Measurements from ENCODE around the gene DDX10.
"Not testable (repeated sequence)": the region's sequence is repeated elsewhere in the genome, so short reads cannot be mapped to it uniquely, and the experiment has no call there.

Gene DDX10

DNA sequence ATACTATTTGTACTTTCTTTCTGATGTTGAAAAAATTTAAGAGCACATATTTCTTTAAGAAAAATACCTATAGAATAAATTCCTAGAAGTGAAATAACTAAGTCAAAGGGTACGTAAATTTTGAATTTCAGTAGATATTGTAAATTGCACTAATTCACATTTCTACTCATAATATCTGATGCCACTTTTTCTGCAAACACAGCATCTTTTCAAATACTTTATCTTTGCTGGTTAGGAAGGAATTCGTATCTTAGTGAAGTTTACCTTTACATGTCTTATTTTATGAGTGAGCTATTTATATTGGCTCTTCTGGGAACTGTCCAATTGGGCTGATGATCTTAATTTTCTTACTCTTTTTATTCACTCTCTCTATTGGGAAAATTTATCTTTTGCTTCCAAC, 148.2 kb downstream of the DDX10 start:
- Histone ChIP-seq H3K23ac (ENCODE audit: low read length) (no peak overlapping the region), H3K56ac (ENCODE audit: low read length) (no peak overlapping the region), H3K79me2 (ENCODE audit: control insufficient read depth, insufficient read depth, low read length) (no peaks in the 10 kb centered on the region), H3K27ac (ENCODE audit: low read depth, low read length) (no peak overlapping the region), H3K79me1 (ENCODE audit: low read length) (peaks cover 1% of the 10 kb centered on the region), H3K4me2 (ENCODE audit: low read length) (no peak overlapping the region), H2BK120ac (ENCODE audit: low read depth, low read length) (no peak overlapping the region), H2BK15ac (replicated peaks; ENCODE audit: low read depth) (no peak overlapping the region), H3K9ac (ENCODE audit: low read length) (no peak overlapping the region), H3K27me3 (ENCODE audit: insufficient read depth, low read length, poor library complexity) (no peaks in the 10 kb centered on the region), H4K5ac (ENCODE audit: low read length) (no peak overlapping the region), H3K4me1 (ENCODE audit: control insufficient read depth, low read depth, low read length) (peaks cover 2% of the 10 kb centered on the region), H3K36me3 (ENCODE audit: control insufficient read depth, insufficient read depth, low read length) (no peaks in the 10 kb centered on the region), H3K4me3 (ENCODE audit: low read length) (no peak overlapping the region), H2AK5ac (ENCODE audit: low read length) (no peak overlapping the region), H4K8ac (ENCODE audit: low read depth, low read length) (no peak overlapping the region), H3K18ac (ENCODE audit: low read length) (no peak overlapping the region), H3K4ac (ENCODE audit: low read depth, low read length) (no peak overlapping the region), H2BK5ac (ENCODE audit: low read length) (no peak overlapping the region)
- WGBS (ENCODE audit: extremely low coverage, insufficient coverage, low lambda C conversion rate): no CpG with 5 or more reads among the region's 2 CpGs
- DNase-seq: no peak

DNA sequence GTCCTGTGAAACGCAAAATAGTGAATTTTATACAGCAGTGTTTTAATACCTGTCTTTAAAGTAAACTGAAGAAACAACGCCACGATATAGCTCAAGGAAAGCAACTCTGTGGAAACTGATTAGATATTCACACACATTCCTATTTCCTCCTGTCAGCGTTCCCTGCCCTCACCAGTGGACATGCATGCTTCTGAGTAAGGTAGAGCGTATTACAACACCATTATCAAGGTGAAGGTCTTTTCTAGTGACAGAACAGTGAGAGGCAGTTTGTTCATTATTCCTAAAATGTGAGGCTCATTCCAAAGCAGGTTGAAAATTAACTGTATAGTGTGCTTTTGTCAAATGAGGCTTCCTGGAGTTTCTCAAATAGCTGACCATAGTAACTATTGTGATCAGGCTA, 153.1 kb downstream of the DDX10 start:
- no peak overlapping the region for H3K27ac ChIP-seq (ENCODE audit: low read depth, low read length)
- no peak overlapping the region for H3K23ac ChIP-seq (ENCODE audit: low read length)
- H3K79me2 ChIP-seq (ENCODE audit: control insufficient read depth, insufficient read depth, low read length): no peaks in the 10 kb centered on the region
- no peak overlapping the region for H2BK120ac ChIP-seq (ENCODE audit: low read depth, low read length)
- H3K36me3 ChIP-seq (ENCODE audit: control insufficient read depth, insufficient read depth, low read length): no peaks in the 10 kb centered on the region
- no peak overlapping the region for H3K18ac ChIP-seq (ENCODE audit: low read length)
- H3K79me1 ChIP-seq (ENCODE audit: low read length): no peaks in the 10 kb centered on the region
- H3K56ac ChIP-seq (ENCODE audit: low read length): no peak overlapping the region
- no peaks in the 10 kb centered on the region for H3K4me1 ChIP-seq (ENCODE audit: control insufficient read depth, low read depth, low read length)
- no peak overlapping the region for H4K5ac ChIP-seq (ENCODE audit: low read length)
- H4K8ac ChIP-seq (ENCODE audit: low read depth, low read length): no peak overlapping the region
- H3K4ac ChIP-seq (ENCODE audit: low read depth, low read length): no peak overlapping the region
- H2BK15ac ChIP-seq (replicated peaks; ENCODE audit: low read depth): no peak overlapping the region
- no CpG with 5 or more reads among the region's 5 CpGs for WGBS (ENCODE audit: extremely low coverage, insufficient coverage, low lambda C conversion rate)
- no peak overlapping the region for H2BK5ac ChIP-seq (ENCODE audit: low read length)
- H3K4me3 ChIP-seq (ENCODE audit: low read length): no peak overlapping the region
- H3K27me3 ChIP-seq (ENCODE audit: insufficient read depth, low read length, poor library complexity): no peaks in the 10 kb centered on the region
- H2AK5ac ChIP-seq (ENCODE audit: low read length): no peak overlapping the region
- H3K9ac ChIP-seq (ENCODE audit: low read length): no peak overlapping the region
- H3K4me2 ChIP-seq (ENCODE audit: low read length): no peak overlapping the region
- DNase-seq: peak; percentile 15

DNA sequence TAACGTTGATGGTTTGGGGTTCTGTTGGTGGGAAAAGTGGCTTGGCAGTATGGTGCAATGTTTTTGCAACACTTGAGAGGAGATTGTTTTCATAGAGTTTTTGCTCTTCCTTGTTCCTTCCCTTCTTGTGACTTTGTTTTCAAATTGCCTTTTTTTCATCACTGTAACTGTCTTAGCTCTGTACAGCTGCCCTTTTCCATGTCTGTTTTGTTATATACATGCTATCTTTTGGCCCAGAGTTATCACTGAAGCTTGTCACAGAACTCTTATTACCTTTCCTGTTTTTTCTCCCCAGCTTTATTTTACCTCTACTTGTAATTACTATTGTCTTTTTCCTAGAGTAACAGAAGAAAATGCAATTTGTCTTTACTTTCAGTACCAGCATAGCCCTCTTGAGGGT, 154.1 kb downstream of the DDX10 start:
- H3K4me1 ChIP-seq (ENCODE audit: control insufficient read depth, low read depth, low read length): no peaks in the 10 kb centered on the region
- H4K8ac ChIP-seq (ENCODE audit: low read depth, low read length): no peak overlapping the region
- no peak for DNase-seq
- H3K9ac ChIP-seq (ENCODE audit: low read length): no peak overlapping the region
- H2AK5ac ChIP-seq (ENCODE audit: low read length): no peak overlapping the region
- H3K56ac ChIP-seq (ENCODE audit: low read length): no peak overlapping the region
- no peaks in the 10 kb centered on the region for H3K79me2 ChIP-seq (ENCODE audit: control insufficient read depth, insufficient read depth, low read length)
- no peak overlapping the region for H2BK5ac ChIP-seq (ENCODE audit: low read length)
- H3K27ac ChIP-seq (ENCODE audit: low read depth, low read length): no peak overlapping the region
- no peaks in the 10 kb centered on the region for H3K36me3 ChIP-seq (ENCODE audit: control insufficient read depth, insufficient read depth, low read length)
- no peak overlapping the region for H2BK15ac ChIP-seq (replicated peaks; ENCODE audit: low read depth)
- H3K4me3 ChIP-seq (ENCODE audit: low read length): no peak overlapping the region
- no peak overlapping the region for H3K4me2 ChIP-seq (ENCODE audit: low read length)
- no peak overlapping the region for H4K5ac ChIP-seq (ENCODE audit: low read length)
- no peak overlapping the region for H2BK120ac ChIP-seq (ENCODE audit: low read depth, low read length)
- H3K79me1 ChIP-seq (ENCODE audit: low read length): no peaks in the 10 kb centered on the region
- no peak overlapping the region for H3K18ac ChIP-seq (ENCODE audit: low read length)
- no peak overlapping the region for H3K4ac ChIP-seq (ENCODE audit: low read depth, low read length)
- H3K27me3 ChIP-seq (ENCODE audit: insufficient read depth, low read length, poor library complexity): no peaks in the 10 kb centered on the region
- no CpG with 5 or more reads among the region's 1 CpG for WGBS (ENCODE audit: extremely low coverage, insufficient coverage, low lambda C conversion rate)
- no peak overlapping the region for H3K23ac ChIP-seq (ENCODE audit: low read length)

DNA sequence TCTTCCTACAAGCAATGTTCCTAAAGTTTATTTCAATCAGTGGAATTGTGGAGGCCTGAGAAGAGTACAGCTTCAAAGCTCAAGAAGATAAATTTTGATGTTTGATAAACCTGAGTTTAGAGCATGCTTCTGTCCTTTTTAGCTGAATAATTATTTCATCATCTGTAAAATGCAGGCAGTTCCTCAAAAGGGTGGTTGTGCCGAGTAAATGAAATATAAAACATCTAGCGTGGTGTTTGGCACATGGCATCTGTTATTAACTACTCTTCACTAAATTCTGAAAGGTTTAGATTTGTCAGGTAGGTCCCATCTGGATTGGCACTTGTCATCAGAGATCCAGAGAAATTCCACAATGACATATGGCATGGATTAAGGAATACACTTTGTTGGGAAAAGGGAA, 155.1 kb downstream of the DDX10 start:
- H3K9ac ChIP-seq (ENCODE audit: low read length): no peak overlapping the region
- no peak overlapping the region for H2AK5ac ChIP-seq (ENCODE audit: low read length)
- H2BK5ac ChIP-seq (ENCODE audit: low read length): no peak overlapping the region
- no peak overlapping the region for H3K27ac ChIP-seq (ENCODE audit: low read depth, low read length)
- H2BK120ac ChIP-seq (ENCODE audit: low read depth, low read length): no peak overlapping the region
- H3K27me3 ChIP-seq (ENCODE audit: insufficient read depth, low read length, poor library complexity): no peaks in the 10 kb centered on the region
- H2BK15ac ChIP-seq (replicated peaks; ENCODE audit: low read depth): no peak overlapping the region
- no peaks in the 10 kb centered on the region for H3K4me1 ChIP-seq (ENCODE audit: control insufficient read depth, low read depth, low read length)
- no peak overlapping the region for H3K4me3 ChIP-seq (ENCODE audit: low read length)
- no peaks in the 10 kb centered on the region for H3K36me3 ChIP-seq (ENCODE audit: control insufficient read depth, insufficient read depth, low read length)
- no peak overlapping the region for H3K4ac ChIP-seq (ENCODE audit: low read depth, low read length)
- H3K4me2 ChIP-seq (ENCODE audit: low read length): no peak overlapping the region
- no peak overlapping the region for H3K18ac ChIP-seq (ENCODE audit: low read length)
- DNase-seq: no peak
- no peak overlapping the region for H4K5ac ChIP-seq (ENCODE audit: low read length)
- no peaks in the 10 kb centered on the region for H3K79me1 ChIP-seq (ENCODE audit: low read length)
- no peak overlapping the region for H3K56ac ChIP-seq (ENCODE audit: low read length)
- no CpG with 5 or more reads among the region's 2 CpGs for WGBS (ENCODE audit: extremely low coverage, insufficient coverage, low lambda C conversion rate)
- no peak overlapping the region for H4K8ac ChIP-seq (ENCODE audit: low read depth, low read length)
- H3K79me2 ChIP-seq (ENCODE audit: control insufficient read depth, insufficient read depth, low read length): no peaks in the 10 kb centered on the region
- H3K23ac ChIP-seq (ENCODE audit: low read length): no peak overlapping the region

DNA sequence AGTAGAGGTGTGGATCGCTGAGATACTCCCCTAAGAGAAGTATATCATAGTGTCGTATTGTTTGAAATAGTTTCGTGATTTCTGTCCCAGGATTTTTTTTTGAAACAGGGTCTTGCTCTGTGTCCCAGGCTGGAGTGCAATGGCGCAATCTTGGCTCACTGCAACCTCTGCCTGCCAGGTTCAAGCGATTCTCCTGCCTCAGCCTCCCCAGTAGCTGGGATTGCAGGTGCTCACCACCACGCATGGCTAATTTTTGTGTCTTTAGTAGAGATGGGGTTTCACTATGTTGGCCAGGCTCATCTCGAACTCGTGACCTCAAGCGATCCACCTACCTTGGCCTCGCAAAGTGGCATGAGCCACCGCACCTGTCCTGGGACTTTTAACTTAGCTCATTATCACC, 159.1 kb downstream of the DDX10 start:
- not testable (repeated sequence) for H2BK120ac ChIP-seq (ENCODE audit: low read depth, low read length); H2AK5ac ChIP-seq (ENCODE audit: low read length); H3K36me3 ChIP-seq (ENCODE audit: control insufficient read depth, insufficient read depth, low read length); DNase-seq; H3K4me2 ChIP-seq (ENCODE audit: low read length); H2BK15ac ChIP-seq (replicated peaks; ENCODE audit: low read depth); H3K4ac ChIP-seq (ENCODE audit: low read depth, low read length); H3K79me1 ChIP-seq (ENCODE audit: low read length); H3K9ac ChIP-seq (ENCODE audit: low read length); H3K18ac ChIP-seq (ENCODE audit: low read length); H4K5ac ChIP-seq (ENCODE audit: low read length); H3K79me2 ChIP-seq (ENCODE audit: control insufficient read depth, insufficient read depth, low read length); H3K4me1 ChIP-seq (ENCODE audit: control insufficient read depth, low read depth, low read length); H3K4me3 ChIP-seq (ENCODE audit: low read length); H3K27ac ChIP-seq (ENCODE audit: low read depth, low read length); H3K56ac ChIP-seq (ENCODE audit: low read length); H3K23ac ChIP-seq (ENCODE audit: low read length); H2BK5ac ChIP-seq (ENCODE audit: low read length); H4K8ac ChIP-seq (ENCODE audit: low read depth, low read length); H3K27me3 ChIP-seq (ENCODE audit: insufficient read depth, low read length, poor library complexity)
- no CpG with 5 or more reads among the region's 11 CpGs for WGBS (ENCODE audit: extremely low coverage, insufficient coverage, low lambda C conversion rate)

DNA sequence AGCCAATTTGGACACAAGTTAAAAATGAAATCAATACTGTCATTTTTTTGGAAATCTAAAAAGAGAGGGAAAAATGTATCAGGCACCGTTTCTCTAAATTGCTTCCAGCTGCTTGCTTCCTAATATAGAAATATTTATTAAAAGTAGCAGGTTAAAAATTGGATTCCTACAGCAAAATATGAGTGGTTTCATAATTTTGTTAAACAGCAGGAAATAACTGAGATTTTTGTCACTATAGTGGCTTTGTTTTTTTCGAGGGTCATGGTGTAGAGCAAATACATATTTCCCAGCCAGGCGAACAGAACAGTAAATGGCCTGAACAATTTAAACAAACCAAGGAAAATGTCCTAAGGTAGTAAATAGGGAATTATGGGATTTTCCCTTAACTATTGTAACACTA, 159.7 kb downstream of the DDX10 start:
- H3K23ac ChIP-seq (ENCODE audit: low read length): no peak overlapping the region
- no CpG with 5 or more reads among the region's 3 CpGs for WGBS (ENCODE audit: extremely low coverage, insufficient coverage, low lambda C conversion rate)
- no peak for DNase-seq
- no peak overlapping the region for H2BK120ac ChIP-seq (ENCODE audit: low read depth, low read length)
- no peak overlapping the region for H3K18ac ChIP-seq (ENCODE audit: low read length)
- no peak overlapping the region for H3K9ac ChIP-seq (ENCODE audit: low read length)
- no peak overlapping the region for H2BK5ac ChIP-seq (ENCODE audit: low read length)
- no peaks in the 10 kb centered on the region for H3K27me3 ChIP-seq (ENCODE audit: insufficient read depth, low read length, poor library complexity)
- H3K56ac ChIP-seq (ENCODE audit: low read length): no peak overlapping the region
- H4K5ac ChIP-seq (ENCODE audit: low read length): no peak overlapping the region
- no peaks in the 10 kb centered on the region for H3K36me3 ChIP-seq (ENCODE audit: control insufficient read depth, insufficient read depth, low read length)
- no peak overlapping the region for H2AK5ac ChIP-seq (ENCODE audit: low read length)
- no peak overlapping the region for H3K4me3 ChIP-seq (ENCODE audit: low read length)
- no peak overlapping the region for H2BK15ac ChIP-seq (replicated peaks; ENCODE audit: low read depth)
- no peaks in the 10 kb centered on the region for H3K79me2 ChIP-seq (ENCODE audit: control insufficient read depth, insufficient read depth, low read length)
- H4K8ac ChIP-seq (ENCODE audit: low read depth, low read length): no peak overlapping the region
- no peaks in the 10 kb centered on the region for H3K79me1 ChIP-seq (ENCODE audit: low read length)
- H3K4ac ChIP-seq (ENCODE audit: low read depth, low read length): no peak overlapping the region
- H3K4me2 ChIP-seq (ENCODE audit: low read length): no peak overlapping the region
- H3K4me1 ChIP-seq (ENCODE audit: control insufficient read depth, low read depth, low read length): no peaks in the 10 kb centered on the region
- H3K27ac ChIP-seq (ENCODE audit: low read depth, low read length): no peak overlapping the region

All from mesendoderm (in vitro differentiated cells).